OCI-LY1 (cell line): ENCODE data around the gene NLRP12.

Experiments
- EZH2 ChIP-seq: fragments of 200-600 bp; sonication (generic), shearing (Covaris generic); IDR thresholded peaks from 2 replicates; pipeline ENCODE4 v1.8.0; 2017; ENCODE audit warnings: borderline replicate concordance, mixed run types, mild to moderate bottlenecking, antibody characterized with exemption, low read length, moderate library complexity, mixed read lengths
- TF ChIP-seq, protein P1 (sequence below): fragments of 200-600 bp; sonication (generic), shearing (Covaris generic); IDR thresholded peaks from 2 replicates; pipeline ENCODE4 v1.5.1; 2017; ENCODE audit warnings: mild to moderate bottlenecking, antibody characterized with exemption, low read length, moderate library complexity, mixed read lengths

DNA sequence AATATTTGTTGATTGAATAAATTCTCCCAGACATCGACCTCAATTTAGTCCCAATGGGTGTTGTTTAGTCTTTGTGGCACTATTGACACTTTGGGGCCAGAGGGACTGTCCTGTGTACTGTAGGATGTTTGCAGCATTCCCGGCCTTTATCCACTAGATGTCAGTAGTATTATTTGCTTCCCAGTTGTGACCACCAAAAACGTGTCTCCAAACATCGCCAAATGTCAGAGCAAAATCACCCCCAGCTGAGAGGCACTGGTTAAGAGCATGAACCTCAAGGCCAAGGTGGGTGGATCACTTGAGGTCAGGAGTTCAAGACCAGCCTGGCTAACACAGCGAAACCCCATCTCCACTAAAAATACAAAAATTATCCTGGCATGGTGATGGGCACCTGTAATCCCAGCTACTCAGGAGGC, 15.4 kb downstream of the NLRP12 start:
- TF ChIP-seq, protein P1, sequence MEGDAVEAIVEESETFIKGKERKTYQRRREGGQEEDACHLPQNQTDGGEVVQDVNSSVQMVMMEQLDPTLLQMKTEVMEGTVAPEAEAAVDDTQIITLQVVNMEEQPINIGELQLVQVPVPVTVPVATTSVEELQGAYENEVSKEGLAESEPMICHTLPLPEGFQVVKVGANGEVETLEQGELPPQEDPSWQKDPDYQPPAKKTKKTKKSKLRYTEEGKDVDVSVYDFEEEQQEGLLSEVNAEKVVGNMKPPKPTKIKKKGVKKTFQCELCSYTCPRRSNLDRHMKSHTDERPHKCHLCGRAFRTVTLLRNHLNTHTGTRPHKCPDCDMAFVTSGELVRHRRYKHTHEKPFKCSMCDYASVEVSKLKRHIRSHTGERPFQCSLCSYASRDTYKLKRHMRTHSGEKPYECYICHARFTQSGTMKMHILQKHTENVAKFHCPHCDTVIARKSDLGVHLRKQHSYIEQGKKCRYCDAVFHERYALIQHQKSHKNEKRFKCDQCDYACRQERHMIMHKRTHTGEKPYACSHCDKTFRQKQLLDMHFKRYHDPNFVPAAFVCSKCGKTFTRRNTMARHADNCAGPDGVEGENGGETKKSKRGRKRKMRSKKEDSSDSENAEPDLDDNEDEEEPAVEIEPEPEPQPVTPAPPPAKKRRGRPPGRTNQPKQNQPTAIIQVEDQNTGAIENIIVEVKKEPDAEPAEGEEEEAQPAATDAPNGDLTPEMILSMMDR: no peak
- no peak for TF ChIP-seq EZH2
